Upper lobe of left lung (tissue), 6 donors: ENCODE measurements around the gene CDC37L1. TPM values are rescaled to one million over a fixed set of nuclear protein-coding genes. Genes with fewer than 3 reads are reported as not detected.

ENCODE experiments used
- ATAC-seq, 2 donors: fragments of 200-7000 bp; cut with Tn5 transposase; one replicate each; pipeline ENCODE4 v1.9.1; 2022; ENCODE audit warnings: mild to moderate bottlenecking in 2 of 2, moderate library complexity in 2 of 2; ENCODE audit not compliant: low FRiP score in 2 of 2
- DNase-seq, 2 donors: peaks; one replicate each; pipeline ENCODE4 v3.0.0-alpha.2; 2019 to 2020
- H3K27ac ChIP-seq, 4 donors: fragments of 200-600 bp; sonication (generic); one replicate each; pipeline ENCODE4 v1.5.1; 2016 to 2019
- H3K27me3 ChIP-seq, 4 donors: fragments of 200-600 bp; sonication (generic); one replicate each; pipeline ENCODE4 v1.5.1; 2017 to 2019
- H3K36me3 ChIP-seq, 4 donors: fragments of 200-600 bp; sonication (generic); one replicate each; pipeline ENCODE4 v1.5.1; 2016 to 2019
- H3K4me1 ChIP-seq, 4 donors: fragments of 200-600 bp; sonication (generic); one replicate each; pipeline ENCODE4 v1.5.1; 2018 to 2019
- H3K4me3 ChIP-seq, 4 donors: fragments of 200-600 bp; sonication (generic); one replicate each; pipeline ENCODE4 v1.5.1; 2017 to 2019; ENCODE audit warnings: mild to moderate bottlenecking in 2 of 4, moderate library complexity in 1 of 4
- H3K9me3 ChIP-seq, 4 donors: fragments of 200-600 bp; sonication (generic); one replicate each; pipeline ENCODE4 v1.5.1; 2018 to 2019
- CTCF ChIP-seq, 6 experiments: fragments of 450-650 bp in 4 of 6; fragments of 200-600 bp in 2 of 6; sonication (generic) in 2 of 6; IDR thresholded peaks; one replicate each; pipeline ENCODE4 v1.5.1; 2016 to 2019; ENCODE audit warnings: antibody characterized with exemption in 6 of 6
- EP300 ChIP-seq, 4 donors: sonication (generic); formaldehyde crosslinking; IDR thresholded peaks; one replicate each; pipeline ENCODE4 v1.5.1; 2017; ENCODE audit warnings: antibody characterized with exemption in 4 of 4, control low read depth in 2 of 4
- POLR2A ChIP-seq, 4 donors: fragments of 450-650 bp; IDR thresholded peaks; one replicate each; pipeline ENCODE4 v1.5.1; 2016 to 2017; ENCODE audit warnings: antibody characterized with exemption in 4 of 4, mild to moderate bottlenecking in 2 of 4
- POLR2AphosphoS5 ChIP-seq, 2 donors: sonication (generic); formaldehyde crosslinking; IDR thresholded peaks; one replicate each; pipeline ENCODE4 v1.5.1; 2017; ENCODE audit warnings: antibody characterized with exemption in 2 of 2
- WGBS, 2 donors: methylation state at CpG; one replicate each; pipeline ENCODE4 v1.1.5; 2017 to 2018; 5-methylcytosine and 5-hydroxymethylcytosine counted together
- total RNA-seq, 6 donors: library from RNA; depleted of rRNA in 4 of 6; stranded (reverse); fragments of >200 nt in 4 of 6; gene quantifications; one replicate each; pipeline versions ENCODE4 v1.1.0 to v1.2.1, GENCODE V29; 2016 to 2021
- donor health status: DM: no; HTN: no; CAD: no; lungs with moderate emphysema.
- donor health status: DM: no; HTN: yes; CAD: no; lungs with severe emphysema.

The CDC37L1 gene
- total RNA-seq, 6 donors from 2014 or later: 8.1 to 38.8 (median 18.2) TPM

GRCh38 chr9:4734150-4734549, 54.8 kb downstream of the CDC37L1 start:
- no peak overlapping the region for H3K27ac ChIP-seq
- no peak for DNase-seq
- H3K4me3 ChIP-seq: no peak overlapping the region
- no peaks in the 10 kb centered on the region for H3K27me3 ChIP-seq
- 87 to 97% methylated on average over 2 of the region's 2 CpGs for WGBS, 2 donors
- H3K36me3 ChIP-seq: no peaks in the 10 kb centered on the region
- no peaks in the 10 kb centered on the region for H3K9me3 ChIP-seq
- no peak for TF ChIP-seq POLR2AphosphoS5 (IDR thresholded peaks at IDR 0.05)
- no peak for TF ChIP-seq EP300 (IDR thresholded peaks at IDR 0.05)
- no peak for TF ChIP-seq CTCF (IDR thresholded peaks at IDR 0.05)
- no peak for TF ChIP-seq POLR2A (IDR thresholded peaks at IDR 0.05)
- H3K4me1 ChIP-seq: peaks cover 4 to 15% (median 13%) of the 10 kb centered on the region in 4 donors
- ATAC-seq: no peak

GRCh38 chr9:4738866-4739586, 59.7 kb downstream of the CDC37L1 start:
- Histone ChIP-seq H3K27ac (peak overlapping the region in 3 of 4 donors; percentile 7 to 98 (median 97)), H3K27me3 (no peaks in the 10 kb centered on the region), H3K4me1 (peaks cover 10 to 29% (median 21%) of the 10 kb centered on the region in 4 donors), H3K4me3 (peak overlapping the region in 3 of 4 donors; percentile 87 to 95 (median 88)), H3K36me3 (no peaks in the 10 kb centered on the region), H3K9me3 (no peaks in the 10 kb centered on the region)
- 81 to 83% methylated on average over 19 of the region's 19 CpGs for WGBS, 2 donors
- ATAC-seq (no peak), DNase-seq (no peak)
- TF ChIP-seq EP300 (IDR thresholded peaks at IDR 0.05) (no peak), POLR2AphosphoS5 (IDR thresholded peaks at IDR 0.05) (no peak), POLR2A (IDR thresholded peaks at IDR 0.05) (no peak), CTCF (IDR thresholded peaks at IDR 0.05) (no peak)

GRCh38 chr9:4739587-4740387, 60.4 kb downstream of the CDC37L1 start:
- Histone ChIP-seq H3K27me3 (no peaks in the 10 kb centered on the region), H3K36me3 (no peaks in the 10 kb centered on the region), H3K9me3 (no peaks in the 10 kb centered on the region), H3K27ac (peak overlapping the region; percentile 84 to 98 (median 96)), H3K4me3 (peak overlapping the region; percentile 87 to 97 (median 92)), H3K4me1 (peaks cover 10 to 29% (median 21%) of the 10 kb centered on the region in 4 donors)
- no peak for ATAC-seq
- 22 to 26% methylated on average over 26 of the region's 26 CpGs for WGBS, 2 donors
- DNase-seq: peak; percentile 47 to 50
- TF ChIP-seq EP300 (IDR thresholded peaks at IDR 0.05) (no peak), POLR2A (IDR thresholded peaks at IDR 0.05) (no peak), POLR2AphosphoS5 (IDR thresholded peaks at IDR 0.05) (no peak), CTCF (IDR thresholded peaks at IDR 0.05) (no peak)

GRCh38 chr9:4740388-4740637, 60.9 kb downstream of the CDC37L1 start:
- H3K27ac ChIP-seq: peak overlapping the region; percentile 84 to 98 (median 96)
- no peaks in the 10 kb centered on the region for H3K27me3 ChIP-seq
- peak overlapping the region; percentile 87 to 97 (median 92) for H3K4me3 ChIP-seq
- H3K4me1 ChIP-seq: peaks cover 10 to 29% (median 21%) of the 10 kb centered on the region in 4 donors
- ATAC-seq: no peak
- TF ChIP-seq POLR2AphosphoS5 (IDR thresholded peaks at IDR 0.05): no peak
- no peak for TF ChIP-seq POLR2A (IDR thresholded peaks at IDR 0.05)
- TF ChIP-seq EP300 (IDR thresholded peaks at IDR 0.05): no peak
- no peak for TF ChIP-seq CTCF (IDR thresholded peaks at IDR 0.05)
- no peaks in the 10 kb centered on the region for H3K9me3 ChIP-seq
- no peak for DNase-seq
- 0 to 1% methylated on average over 4 of the region's 4 CpGs for WGBS, 2 donors
- no peaks in the 10 kb centered on the region for H3K36me3 ChIP-seq
